Hepatocyte (in vitro differentiated cells): ENCODE results near the gene MFSD6. TPM values are rescaled to one million over a fixed set of nuclear protein-coding genes. Genes with fewer than 3 reads are reported as not detected.

Experiments used
- DNase-seq: peaks from one replicate; pipeline ENCODE4 v3.0.0-alpha.2; 2016; ENCODE audit warnings: low spot score
- H2AFZ ChIP-seq: fragments of 200-600 bp; sonication (generic); 2 replicates; pipeline ENCODE4 v1.6.0; 2016; ENCODE audit warnings: antibody characterized with exemption, mild to moderate bottlenecking
- H3K27ac ChIP-seq: fragments of 200-600 bp; sonication (generic); 2 replicates; pipeline ENCODE4 v1.5.1; 2016; ENCODE audit warnings: mild to moderate bottlenecking
- H3K27me3 ChIP-seq: fragments of 200-600 bp; sonication (generic); 2 replicates; pipeline ENCODE4 v1.6.1; 2016
- H3K36me3 ChIP-seq: fragments of 200-600 bp; sonication (generic); replicated peaks from 2 replicates; pipeline ENCODE4 v1.5.1; 2016; ENCODE audit warnings: low read depth; ENCODE audit not compliant: insufficient read depth
- H3K4me1 ChIP-seq: fragments of 200-600 bp; sonication (generic); 2 replicates; pipeline ENCODE4 v1.5.1; 2016; ENCODE audit warnings: mild to moderate bottlenecking, moderate library complexity; ENCODE audit not compliant: insufficient read depth
- H3K4me2 ChIP-seq: fragments of 200-600 bp; sonication (generic); 2 replicates; pipeline ENCODE4 v1.6.0; 2016
- H3K4me3 ChIP-seq: fragments of 200-600 bp; sonication (generic); 2 replicates; pipeline ENCODE4 v1.5.1; 2016; ENCODE audit warnings: mild to moderate bottlenecking
- H3K79me2 ChIP-seq: fragments of 200-600 bp; sonication (generic); 2 replicates; pipeline ENCODE4 v1.6.0; 2017; ENCODE audit warnings: mild to moderate bottlenecking
- H3K9me2 ChIP-seq: fragments of 200-600 bp; sonication (generic); replicated peaks from 2 replicates; pipeline ENCODE4 v1.6.0; 2017; ENCODE audit warnings: mild to moderate bottlenecking; ENCODE audit not compliant: insufficient read depth
- H3K9me3 ChIP-seq: fragments of 200-600 bp; sonication (generic); 2 replicates; pipeline ENCODE4 v1.5.1; 2016; ENCODE audit warnings: low read depth, mild to moderate bottlenecking
- H4K20me1 ChIP-seq: fragments of 200-600 bp; sonication (generic); 2 replicates; pipeline ENCODE4 v1.6.0; 2016; ENCODE audit warnings: mild to moderate bottlenecking; ENCODE audit not compliant: insufficient read depth, poor library complexity, severe bottlenecking
- EZH2 ChIP-seq: fragments of 200-600 bp; sonication (generic); IDR thresholded peaks from 2 replicates; pipeline ENCODE4 v1.6.1; 2016; ENCODE audit warnings: antibody characterized with exemption, mild to moderate bottlenecking, borderline replicate concordance
- EZH2phosphoT487 ChIP-seq: fragments of 200-600 bp; sonication (generic); IDR thresholded peaks from one replicate; pipeline ENCODE4 v1.6.1; 2018; ENCODE audit warnings: antibody characterized with exemption, mild to moderate bottlenecking, low read depth, moderate library complexity; ENCODE audit not compliant: unreplicated experiment, severe bottlenecking
- WGBS: methylation state at CpG from one replicate; pipeline ENCODE4 v1.1.6; 2016; ENCODE audit warnings: low lambda C conversion rate; ENCODE audit errors: missing lambda C conversion rate; 5-methylcytosine and 5-hydroxymethylcytosine counted together
- polyA plus RNA-seq: library from polyadenylated mRNA; unstranded; fragments of >200 nt; fragmentation: Nextera tagmentation; extraction: Ambion mirVana; gene quantifications from 2 replicates; pipeline ENCODE4 v1.2.1, GENCODE V29; 2016
- total RNA-seq: library from RNA; depleted of rRNA; stranded (reverse); fragments of >200 nt; gene quantifications from 2 replicates; pipeline ENCODE4 v1.2.3, GENCODE V29; 2014
- TF ChIP-seq, protein P1 (sequence below): fragments of 200-600 bp; sonication (generic); IDR thresholded peaks from 2 replicates; pipeline ENCODE4 v1.5.1; 2016; ENCODE audit warnings: antibody characterized with exemption, mild to moderate bottlenecking; ENCODE audit not compliant: poor library complexity

MFSD6 gene
- total and polyA plus RNA-seq, 2 experiments from 2014 or later = 9.7 to 15.9 TPM

DNA sequence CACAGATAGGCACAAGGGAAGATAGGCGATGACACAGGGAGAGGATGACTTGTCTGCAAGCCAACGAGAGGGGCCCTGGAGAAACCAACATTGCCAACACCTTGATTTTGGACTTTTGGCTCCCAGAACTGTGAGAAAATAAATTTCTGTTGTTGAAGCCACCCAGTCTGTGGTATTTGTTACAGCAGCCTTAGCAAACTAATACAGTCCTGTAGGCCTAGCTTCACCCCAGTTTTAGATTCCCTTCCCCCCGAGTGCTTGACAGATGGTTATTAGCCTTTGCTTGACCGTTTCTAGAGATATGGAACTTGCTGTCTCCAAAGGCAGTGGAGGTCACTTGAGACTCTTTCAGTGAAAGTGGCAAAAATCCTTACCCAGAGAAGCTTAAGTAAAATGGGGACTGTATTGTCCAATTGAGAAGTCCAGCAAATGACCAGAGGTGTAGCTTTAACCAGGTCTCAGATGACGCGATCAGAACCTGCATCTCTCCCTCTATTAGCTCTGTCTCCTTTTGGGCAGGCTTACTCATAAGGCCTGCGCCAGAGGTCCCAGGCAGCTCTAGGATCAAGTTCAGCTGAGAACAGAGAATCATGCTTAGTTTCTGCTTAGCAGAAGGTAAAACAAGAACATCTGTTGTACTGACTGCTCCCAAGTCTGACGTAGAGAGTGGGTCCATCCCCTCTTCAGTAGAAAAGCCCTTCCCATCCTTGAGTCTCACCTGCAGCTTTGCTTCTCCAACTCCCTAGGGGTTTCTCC, 50.4 kb downstream of the MFSD6 start:
- Histone ChIP-seq H3K4me3 (no peak overlapping the region), H3K9me2 (no peaks in the 10 kb centered on the region), H3K9me3 (no peaks in the 10 kb centered on the region), H4K20me1 (no peaks in the 10 kb centered on the region), H3K4me1 (no peaks in the 10 kb centered on the region), H2AFZ (no peak overlapping the region), H3K36me3 (no peaks in the 10 kb centered on the region), H3K79me2 (no peaks in the 10 kb centered on the region), H3K27ac (no peak overlapping the region), H3K4me2 (no peak overlapping the region), H3K27me3 (no peaks in the 10 kb centered on the region)
- TF ChIP-seq, protein P1, sequence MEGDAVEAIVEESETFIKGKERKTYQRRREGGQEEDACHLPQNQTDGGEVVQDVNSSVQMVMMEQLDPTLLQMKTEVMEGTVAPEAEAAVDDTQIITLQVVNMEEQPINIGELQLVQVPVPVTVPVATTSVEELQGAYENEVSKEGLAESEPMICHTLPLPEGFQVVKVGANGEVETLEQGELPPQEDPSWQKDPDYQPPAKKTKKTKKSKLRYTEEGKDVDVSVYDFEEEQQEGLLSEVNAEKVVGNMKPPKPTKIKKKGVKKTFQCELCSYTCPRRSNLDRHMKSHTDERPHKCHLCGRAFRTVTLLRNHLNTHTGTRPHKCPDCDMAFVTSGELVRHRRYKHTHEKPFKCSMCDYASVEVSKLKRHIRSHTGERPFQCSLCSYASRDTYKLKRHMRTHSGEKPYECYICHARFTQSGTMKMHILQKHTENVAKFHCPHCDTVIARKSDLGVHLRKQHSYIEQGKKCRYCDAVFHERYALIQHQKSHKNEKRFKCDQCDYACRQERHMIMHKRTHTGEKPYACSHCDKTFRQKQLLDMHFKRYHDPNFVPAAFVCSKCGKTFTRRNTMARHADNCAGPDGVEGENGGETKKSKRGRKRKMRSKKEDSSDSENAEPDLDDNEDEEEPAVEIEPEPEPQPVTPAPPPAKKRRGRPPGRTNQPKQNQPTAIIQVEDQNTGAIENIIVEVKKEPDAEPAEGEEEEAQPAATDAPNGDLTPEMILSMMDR = no peak
- TF ChIP-seq EZH2phosphoT487 = no peak
- TF ChIP-seq EZH2 = no peak
- DNase-seq = no peak
- 93% methylated on average over 8 of the region's 8 CpGs for WGBS

- DNase-seq = no peak
- H3K27me3 ChIP-seq = no peaks in the 10 kb centered on the region
- H3K4me1 ChIP-seq = peaks cover 1% of the 10 kb centered on the region
- no peaks in the 10 kb centered on the region for H3K79me2 ChIP-seq
- no peaks in the 10 kb centered on the region for H3K36me3 ChIP-seq
- TF ChIP-seq EZH2phosphoT487 (no peak), EZH2 (no peak)
- TF ChIP-seq, protein P1 = no peak
- H3K4me3 ChIP-seq = no peak overlapping the region
- H3K9me2 ChIP-seq = no peaks in the 10 kb centered on the region
- H2AFZ ChIP-seq = no peak overlapping the region
- no peak overlapping the region for H3K4me2 ChIP-seq
- whole genome bisulfite sequencing = 78% methylated on average over 1 of the region's 1 CpG
- no peaks in the 10 kb centered on the region for H3K9me3 ChIP-seq
- no peaks in the 10 kb centered on the region for H4K20me1 ChIP-seq
- no peak overlapping the region for H3K27ac ChIP-seq
Observed at GRCh38 chr2:190459881-190460280, 51.7 kb downstream of the MFSD6 start.

GRCh38 chr2:190460487-190460886, 52.3 kb downstream of the MFSD6 start:
- H3K4me1 ChIP-seq = peaks cover 3% of the 10 kb centered on the region
- H3K79me2 ChIP-seq = no peaks in the 10 kb centered on the region
- no peaks in the 10 kb centered on the region for H3K36me3 ChIP-seq
- no peaks in the 10 kb centered on the region for H3K9me2 ChIP-seq
- no peaks in the 10 kb centered on the region for H4K20me1 ChIP-seq
- no peak overlapping the region for H3K4me3 ChIP-seq
- no peak for TF ChIP-seq EZH2
- TF ChIP-seq, protein P1 = no peak
- no peak for TF ChIP-seq EZH2phosphoT487
- DNase-seq = no peak
- WGBS = 88% methylated on average over 5 of the region's 5 CpGs
- H3K9me3 ChIP-seq = no peaks in the 10 kb centered on the region
- no peak overlapping the region for H3K27ac ChIP-seq
- H2AFZ ChIP-seq = no peak overlapping the region
- no peaks in the 10 kb centered on the region for H3K27me3 ChIP-seq
- no peak overlapping the region for H3K4me2 ChIP-seq
